ENCODE measurements around the gene STEAP3. TPM values are rescaled to one million over a fixed set of nuclear protein-coding genes. Genes with fewer than 3 reads are reported as not detected.

The STEAP3 gene
- total RNA-seq, 1 experiment from 2014 or later: 32.3 TPM

- no peak overlapping the region for H3K27ac ChIP-seq (ENCODE audit: low read depth, low read length)
- TF ChIP-seq ZFX (IDR thresholded peaks at IDR 0.05): no peak
- TF ChIP-seq ZBTB33 (IDR thresholded peaks at IDR 0.05; ENCODE audit: extremely low read depth, insufficient replicate concordance, low read length): no peak
- TF ChIP-seq, protein P1, sequence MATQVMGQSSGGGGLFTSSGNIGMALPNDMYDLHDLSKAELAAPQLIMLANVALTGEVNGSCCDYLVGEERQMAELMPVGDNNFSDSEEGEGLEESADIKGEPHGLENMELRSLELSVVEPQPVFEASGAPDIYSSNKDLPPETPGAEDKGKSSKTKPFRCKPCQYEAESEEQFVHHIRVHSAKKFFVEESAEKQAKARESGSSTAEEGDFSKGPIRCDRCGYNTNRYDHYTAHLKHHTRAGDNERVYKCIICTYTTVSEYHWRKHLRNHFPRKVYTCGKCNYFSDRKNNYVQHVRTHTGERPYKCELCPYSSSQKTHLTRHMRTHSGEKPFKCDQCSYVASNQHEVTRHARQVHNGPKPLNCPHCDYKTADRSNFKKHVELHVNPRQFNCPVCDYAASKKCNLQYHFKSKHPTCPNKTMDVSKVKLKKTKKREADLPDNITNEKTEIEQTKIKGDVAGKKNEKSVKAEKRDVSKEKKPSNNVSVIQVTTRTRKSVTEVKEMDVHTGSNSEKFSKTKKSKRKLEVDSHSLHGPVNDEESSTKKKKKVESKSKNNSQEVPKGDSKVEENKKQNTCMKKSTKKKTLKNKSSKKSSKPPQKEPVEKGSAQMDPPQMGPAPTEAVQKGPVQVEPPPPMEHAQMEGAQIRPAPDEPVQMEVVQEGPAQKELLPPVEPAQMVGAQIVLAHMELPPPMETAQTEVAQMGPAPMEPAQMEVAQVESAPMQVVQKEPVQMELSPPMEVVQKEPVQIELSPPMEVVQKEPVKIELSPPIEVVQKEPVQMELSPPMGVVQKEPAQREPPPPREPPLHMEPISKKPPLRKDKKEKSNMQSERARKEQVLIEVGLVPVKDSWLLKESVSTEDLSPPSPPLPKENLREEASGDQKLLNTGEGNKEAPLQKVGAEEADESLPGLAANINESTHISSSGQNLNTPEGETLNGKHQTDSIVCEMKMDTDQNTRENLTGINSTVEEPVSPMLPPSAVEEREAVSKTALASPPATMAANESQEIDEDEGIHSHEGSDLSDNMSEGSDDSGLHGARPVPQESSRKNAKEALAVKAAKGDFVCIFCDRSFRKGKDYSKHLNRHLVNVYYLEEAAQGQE (IDR thresholded peaks at IDR 0.05; ENCODE audit: low read depth): no peak
- TF ChIP-seq FOSL1 (IDR thresholded peaks at IDR 0.05; ENCODE audit: low read depth): no peak
- no peak for TF ChIP-seq EGR1 (IDR thresholded peaks at IDR 0.05; ENCODE audit: low read depth)
- TF ChIP-seq POLR2A (IDR thresholded peaks at IDR 0.05; ENCODE audit: borderline replicate concordance, extremely low read depth, insufficient read depth, insufficient read length): no peak
- TF ChIP-seq SRF (IDR thresholded peaks at IDR 0.05; ENCODE audit: low read depth): no peak
- no peak for TF ChIP-seq SIN3A (IDR thresholded peaks at IDR 0.05; ENCODE audit: low read depth)
- no peak for TF ChIP-seq ATF3 (IDR thresholded peaks at IDR 0.05)
- TF ChIP-seq TCF7L2 (IDR thresholded peaks at IDR 0.05; ENCODE audit: borderline replicate concordance, extremely low read depth, insufficient read depth, insufficient read length): no peak
- TF ChIP-seq JUND (IDR thresholded peaks at IDR 0.05): no peak
- TF ChIP-seq EZH2 (IDR thresholded peaks at IDR 0.05): no peak
- H3K27me3 ChIP-seq (ENCODE audit: insufficient read depth, low read length): peaks cover 48% of the 10 kb centered on the region; the same call in 1 of the 2 replicates
- no peak overlapping the region for H3K4me3 ChIP-seq (replicated peaks in 1 of 2; ENCODE audit: low read depth in 1 of 2, low read length in 2 of 2)
- H4K20me1 ChIP-seq (ENCODE audit: insufficient read depth): no peaks in the 10 kb centered on the region
- H3K9ac ChIP-seq (ENCODE audit: low read length): no peak overlapping the region
- ChIA-PET CTCF (no interaction called here), RAD21 (ENCODE audit: low non-redundant PET in 1 of 2, low total read pairs in 2 of 2, uncharacterized antibody in 2 of 2, unreplicated experiment in 2 of 2) (interaction anchor here in 1 of 2 experiments (1.3 kb wide), 1 partner anchor 56 kb away, joined by 3 read pairs; no protein-coding TSS in a partner anchor), POLR2A (no interaction called here)
- no peak overlapping the region for H3K4me2 ChIP-seq (ENCODE audit: low read length)
- H3K79me2 ChIP-seq (ENCODE audit: insufficient read depth, low read length): no peaks in the 10 kb centered on the region
- intact Hi-C loops (cut with micrococcal nuclease): no loop called here
- no peaks in the 10 kb centered on the region for H3K4me1 ChIP-seq (ENCODE audit: control insufficient read depth in 1 of 2, insufficient read depth in 2 of 2, low read length in 2 of 2)
- no peak overlapping the region for H2AFZ ChIP-seq (ENCODE audit: low read depth, low read length, poor library complexity, severe bottlenecking)
- H3K36me3 ChIP-seq (ENCODE audit: control insufficient read depth in 1 of 2, insufficient read depth in 2 of 2, low read length in 2 of 2): no peaks in the 10 kb centered on the region
- DNase-seq (ENCODE audit: low read depth, low spot score) (no peak), ATAC-seq (no peak)
- H3K9me3 ChIP-seq (ENCODE audit: control insufficient read depth in 1 of 2, insufficient read depth in 1 of 2, low read depth in 1 of 2, low read length in 2 of 2): no peaks in the 10 kb centered on the region
- BruUV-seq (replicated peaks): no TSS peak
- no peaks in the 10 kb centered on the region for H3K9me2 ChIP-seq (ENCODE audit: insufficient read depth)
Observed at GRCh38 chr2:119196301-119197125, 27.1 kb upstream of the STEAP3 start.

Measured in HCT116 (cell line).